Ramos (cell line): ENCODE results near the gene LFNG.

Experiments used
- in situ Hi-C: fragments of 300-500 bp; cut with MboI; formaldehyde crosslinking; loops from one replicate; pipeline ENCODE4 v1.14.3; 2022; ENCODE audit warnings: low sequenced_read_pairs; ENCODE audit not compliant: unreplicated experiment

The LFNG gene, protein sequence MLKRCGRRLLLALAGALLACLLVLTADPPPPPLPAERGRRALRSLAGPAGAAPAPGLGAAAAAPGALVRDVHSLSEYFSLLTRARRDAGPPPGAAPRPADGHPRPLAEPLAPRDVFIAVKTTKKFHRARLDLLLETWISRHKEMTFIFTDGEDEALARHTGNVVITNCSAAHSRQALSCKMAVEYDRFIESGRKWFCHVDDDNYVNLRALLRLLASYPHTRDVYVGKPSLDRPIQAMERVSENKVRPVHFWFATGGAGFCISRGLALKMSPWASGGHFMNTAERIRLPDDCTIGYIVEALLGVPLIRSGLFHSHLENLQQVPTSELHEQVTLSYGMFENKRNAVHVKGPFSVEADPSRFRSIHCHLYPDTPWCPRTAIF

GRCh38 chr7:2519119-2519930, at the start of gene LFNG:
Gene LFNG (plus strand): TSS chr7:2519774. CDS start chr7:2519862, 88 bp downstream.
- in situ Hi-C loops: no loop called here

DNA sequence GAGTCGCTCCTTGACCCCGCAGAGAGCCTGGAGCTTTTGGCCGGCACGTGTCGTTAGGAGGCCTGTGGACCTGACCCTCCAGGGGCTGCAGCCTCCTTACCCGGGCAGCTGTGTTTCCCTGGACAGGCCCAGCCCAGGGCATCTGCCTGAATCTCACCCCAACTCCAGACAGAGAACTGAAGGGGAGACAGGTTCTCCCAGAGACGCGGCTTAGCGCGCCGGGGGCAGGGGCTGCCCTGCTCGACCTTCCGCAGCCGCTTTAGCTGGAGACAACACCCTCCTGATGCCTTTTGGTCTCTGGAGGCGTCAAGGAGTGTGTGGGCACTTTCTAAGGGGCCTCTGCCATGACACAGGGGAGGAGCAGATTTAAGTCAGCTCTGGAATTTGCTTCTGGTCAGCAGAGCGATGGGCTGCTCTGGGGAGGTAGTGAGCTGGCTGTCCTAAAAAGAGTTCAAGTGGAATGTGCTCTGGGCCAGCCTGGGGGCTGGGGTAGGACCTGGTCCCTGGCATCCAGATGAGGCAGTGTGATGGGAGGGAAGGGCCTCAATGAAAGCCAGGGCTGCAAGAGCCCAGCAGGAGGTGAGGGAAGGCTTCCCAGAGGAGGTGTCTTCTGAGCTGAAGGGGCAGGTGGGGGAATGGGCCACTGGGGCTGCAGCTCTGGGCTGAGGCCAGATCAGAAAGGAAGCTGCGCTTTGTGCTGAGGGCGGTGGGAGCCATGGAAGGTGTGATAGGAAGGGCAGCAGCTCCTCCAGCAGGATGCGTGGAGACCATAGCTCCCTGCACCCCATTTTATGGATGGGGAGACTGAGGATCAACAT, 49.2 kb upstream of the LFNG start:
- in situ Hi-C loops: no loop called here

GRCh38 chr7:2471022-2471329, 48.6 kb upstream of the LFNG start:
- in situ Hi-C loops: no loop called here

- in situ Hi-C loops: no loop called here
Measured at GRCh38 chr7:2471396-2471795, 48.2 kb upstream of the LFNG start.

- in situ Hi-C loops: no loop called here
Measured at GRCh38 chr7:2472739-2473138, 46.8 kb upstream of the LFNG start.

- in situ Hi-C loops: no loop called here
Measured at GRCh38 chr7:2473496-2474180, 45.9 kb upstream of the LFNG start.

DNA sequence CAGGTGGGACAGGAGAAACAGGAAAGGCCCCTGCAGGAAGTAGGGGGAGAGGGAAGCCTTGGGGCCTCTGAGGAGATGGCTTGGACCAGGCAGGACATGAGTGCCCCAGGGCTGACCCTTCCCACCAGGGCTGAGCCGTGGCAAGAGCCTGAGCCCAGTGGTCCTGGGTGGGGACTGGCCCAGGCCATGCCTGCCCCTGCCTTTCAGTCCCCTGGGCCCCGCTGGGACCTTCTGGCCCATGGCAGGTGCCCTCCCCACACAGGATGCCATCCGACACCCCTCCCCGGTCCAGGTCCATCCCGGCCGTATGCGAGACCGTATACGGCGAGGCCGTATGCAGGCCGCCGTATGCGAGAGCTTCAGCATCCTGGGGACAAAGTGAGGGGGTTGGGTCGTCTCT, 45.4 kb upstream of the LFNG start:
- in situ Hi-C loops: no loop called here

DNA sequence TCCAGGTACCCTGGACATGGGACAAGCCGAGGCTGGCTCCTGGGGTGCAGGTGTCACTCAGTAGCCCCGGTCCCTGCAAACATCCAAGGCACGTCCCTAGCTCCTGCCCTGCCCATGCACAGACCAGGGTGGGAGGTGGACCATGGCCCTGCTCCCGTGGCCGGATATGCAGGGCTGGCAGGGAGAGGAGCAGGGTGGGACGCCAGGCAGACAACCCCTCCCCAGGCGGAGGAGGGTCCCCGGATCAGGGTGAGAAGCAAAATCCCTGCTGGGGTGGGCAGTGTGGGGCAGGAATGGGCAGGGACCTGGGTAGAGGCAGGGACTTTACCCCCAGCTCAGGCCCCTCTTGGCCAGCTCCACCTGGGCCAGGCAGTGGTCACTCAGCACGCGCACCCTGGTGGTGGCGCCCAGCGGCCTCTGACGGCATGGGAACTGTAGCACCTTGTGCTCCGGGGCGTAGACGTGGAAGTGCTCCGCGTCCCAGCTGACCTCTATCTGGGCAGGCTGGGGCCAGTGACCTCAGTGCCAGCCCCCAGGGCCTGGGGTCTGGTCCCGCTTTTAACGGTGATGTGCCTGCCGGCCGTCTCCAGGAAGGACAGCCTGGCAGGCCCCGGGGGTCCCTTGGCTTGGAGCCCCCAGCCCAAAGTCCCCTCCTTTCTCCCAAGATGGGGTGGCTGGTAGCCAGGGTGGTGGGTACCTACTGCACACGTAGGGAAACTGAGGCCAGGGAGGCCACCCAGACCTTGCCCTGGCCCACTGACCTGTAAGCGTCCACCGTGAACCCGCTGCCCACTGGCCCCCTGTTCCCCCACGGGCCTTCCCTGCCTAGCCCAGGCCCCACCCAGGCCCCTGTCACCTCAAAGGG, 44.5 kb upstream of the LFNG start:
- in situ Hi-C loops: no loop called here

GRCh38 chr7:2475678-2476015, 43.9 kb upstream of the LFNG start:
- in situ Hi-C loops: no loop called here

GRCh38 chr7:2476298-2476697, 43.3 kb upstream of the LFNG start, which contains the start of gene GRIFIN:
Gene GRIFIN (minus strand): TSS chr7:2476398. CDS start chr7:2476383, 15 bp downstream.
- in situ Hi-C loops: no loop called here

DNA sequence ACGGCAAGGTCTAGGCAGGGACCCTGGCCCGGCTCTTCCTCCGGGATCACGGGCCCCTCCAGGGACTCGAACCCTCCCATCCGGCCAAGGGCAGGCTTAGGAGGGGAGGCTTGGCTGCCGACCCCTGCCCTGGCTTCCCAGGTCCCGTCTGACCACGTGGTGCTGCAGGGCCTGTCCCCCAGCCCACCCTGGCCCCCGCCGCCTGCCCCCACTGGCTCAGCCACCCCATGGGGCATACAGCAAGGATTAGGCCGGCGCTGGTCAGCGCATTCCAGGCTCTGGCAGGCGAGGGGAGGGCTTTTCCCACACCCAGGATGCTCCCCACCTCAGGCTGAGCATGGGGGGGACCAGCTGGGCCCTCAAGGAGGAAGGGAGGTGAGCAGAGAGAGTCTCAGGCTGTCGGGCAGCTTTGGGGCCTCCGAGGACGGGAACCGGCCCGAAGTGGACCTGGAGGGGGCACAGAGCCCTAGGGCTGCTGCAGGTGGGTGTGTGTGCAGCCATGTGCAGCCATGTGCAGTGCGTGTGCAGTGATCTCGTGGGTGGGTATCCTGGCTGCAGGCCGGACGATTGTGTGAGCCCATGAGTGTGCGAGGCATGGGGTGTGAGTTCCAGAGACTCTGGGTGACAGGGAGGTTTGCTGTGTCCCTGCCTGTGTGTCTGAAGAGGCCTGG, 42.7 kb upstream of the LFNG start:
- in situ Hi-C loops: no loop called here

GRCh38 chr7:2477447-2478398, 41.9 kb upstream of the LFNG start:
- in situ Hi-C loops: no loop called here

GRCh38 chr7:2478399-2478785, 41.2 kb upstream of the LFNG start:
- in situ Hi-C loops: no loop called here

GRCh38 chr7:2478800-2479199, 40.8 kb upstream of the LFNG start:
- in situ Hi-C loops: no loop called here

DNA sequence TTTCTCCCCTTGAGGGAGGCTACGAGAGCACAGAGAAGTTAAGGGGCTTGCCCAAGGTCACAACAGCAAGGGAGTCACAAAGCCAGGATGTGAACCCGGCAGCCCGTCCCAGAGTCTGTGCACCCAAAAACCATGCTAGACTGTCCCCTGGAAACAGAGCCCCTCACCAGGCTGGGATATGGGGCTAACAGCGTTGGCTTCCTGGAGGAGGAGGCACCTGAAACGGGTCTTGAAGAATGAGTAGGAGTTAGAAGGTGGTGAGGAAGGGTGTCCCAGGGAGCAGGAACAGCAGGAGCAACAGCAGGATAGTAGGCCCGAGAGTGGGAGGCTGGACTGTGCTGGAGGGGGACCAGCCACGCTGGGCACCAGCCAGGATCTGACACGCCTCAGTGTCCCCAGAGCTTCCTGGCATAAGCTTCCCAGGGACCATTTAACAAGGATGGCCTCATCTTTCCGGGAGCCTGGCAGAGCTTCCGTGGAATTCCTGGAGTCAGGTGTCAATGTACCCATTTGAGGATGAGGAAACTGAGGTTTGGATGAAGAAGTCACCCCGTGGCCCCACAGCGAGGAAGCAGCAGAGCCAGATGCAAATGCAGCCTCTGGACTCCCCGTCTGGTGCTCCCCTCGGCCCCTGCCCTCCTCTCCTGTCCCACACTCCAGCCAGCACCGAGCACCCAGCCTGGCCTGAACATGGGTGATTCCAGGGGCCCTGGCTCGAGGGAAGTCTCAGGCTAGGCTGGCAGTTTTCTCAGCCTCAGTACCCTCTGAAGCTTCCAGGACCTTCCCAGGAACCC, 40.1 kb upstream of the LFNG start:
- in situ Hi-C loops: no loop called here

DNA sequence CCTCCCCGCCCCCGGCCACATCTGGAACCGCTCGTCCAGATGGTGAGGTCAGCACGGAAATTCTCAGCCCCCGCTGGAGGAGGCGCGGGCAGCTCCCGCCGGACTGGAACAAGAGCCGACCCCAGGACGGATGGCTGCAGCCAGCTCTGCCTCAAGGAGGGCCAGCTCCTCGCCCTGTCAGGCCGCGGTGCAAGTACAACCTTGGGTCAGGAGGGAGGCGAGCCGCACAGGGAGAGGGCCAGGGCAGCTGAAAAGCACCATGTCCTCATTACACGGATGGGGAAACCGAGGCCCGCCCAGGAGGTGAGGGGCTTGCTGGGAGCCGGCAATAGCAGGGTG, 39.5 kb upstream of the LFNG start:
- in situ Hi-C loops: no loop called here

- in situ Hi-C loops: no loop called here
Measured at GRCh38 chr7:2481195-2481594, 38.4 kb upstream of the LFNG start.
